Measurements from ENCODE around the gene MRPS18C.
"Not testable (repeated sequence)": the region's sequence is repeated elsewhere in the genome, so short reads cannot be mapped to it uniquely, and the experiment has no call there.

The MRPS18C gene

DNA sequence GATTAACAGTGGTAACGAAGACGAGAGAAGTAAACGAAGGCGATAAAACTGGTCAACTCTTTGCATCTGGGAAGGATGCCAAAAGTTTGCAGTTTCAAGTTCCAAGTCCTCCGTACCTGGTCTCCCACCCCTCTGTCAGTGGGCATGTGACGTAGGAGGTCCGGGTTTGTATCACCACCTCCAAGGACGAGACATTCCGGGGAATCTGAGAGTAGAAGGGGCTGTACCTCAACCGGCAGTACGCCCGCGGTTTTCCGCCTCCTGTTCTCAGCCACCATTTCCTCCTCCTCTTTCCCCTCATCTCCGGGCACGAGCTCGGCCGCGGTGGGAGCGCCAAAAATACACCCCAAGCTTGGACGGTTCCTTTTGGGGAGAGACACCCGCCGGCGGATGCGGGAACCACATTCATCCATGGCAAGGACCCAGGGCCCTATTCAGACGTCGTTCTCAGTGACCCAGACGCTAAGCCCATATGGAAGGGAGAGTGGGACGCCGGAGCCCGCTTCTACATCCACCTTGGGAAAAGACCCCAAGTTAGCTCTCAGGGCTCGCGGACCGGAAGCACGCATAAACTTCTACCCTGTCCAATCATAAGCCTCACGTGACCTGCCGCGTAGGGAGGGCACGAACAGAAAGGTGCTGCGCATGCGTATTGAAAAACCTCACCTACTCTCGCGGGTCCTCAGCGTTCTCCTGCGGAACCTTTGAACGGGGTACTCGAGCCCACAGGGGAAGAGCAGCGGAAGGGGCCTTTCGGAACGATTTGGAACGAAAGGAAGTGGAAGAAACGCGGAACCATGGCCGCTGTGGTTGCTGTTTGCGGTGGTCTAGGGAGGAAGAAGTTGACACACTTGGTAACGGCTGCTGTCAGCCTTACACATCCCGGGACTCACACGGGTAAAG lies at the start of gene MRPS18C, which contains the start of gene HELQ:
Gene MRPS18C, plus strand, starts transcription at position 778 of the 903 bp plus-strand sequence. Its CDS starts 20 bp downstream, at position 798.
Gene HELQ, minus strand, starts transcription at position 543 of the 903 bp plus-strand sequence. Its CDS starts 130 bp downstream, at position 413.
- peak; percentile 96 for DNase-seq

DNA sequence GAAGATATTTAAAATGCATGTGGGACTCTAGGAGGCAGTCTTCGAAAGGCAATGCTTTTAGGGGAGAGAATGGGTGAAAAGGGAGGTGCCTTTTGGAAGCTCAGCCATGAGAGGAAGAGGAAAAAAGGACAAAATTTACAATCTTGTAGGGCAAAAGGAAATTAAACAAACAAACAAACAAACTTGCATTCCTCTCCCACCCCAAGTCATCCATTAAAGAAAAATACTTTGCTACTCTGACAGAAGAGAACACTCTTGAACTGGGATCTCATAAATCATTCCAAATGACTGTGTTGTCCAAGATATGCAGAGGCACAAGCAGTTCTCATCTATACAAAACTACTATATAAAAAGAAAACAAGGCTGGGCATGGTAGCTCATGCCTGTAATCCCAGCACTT lies 47.0 kb upstream of the MRPS18C start:
- no peak for DNase-seq

DNA sequence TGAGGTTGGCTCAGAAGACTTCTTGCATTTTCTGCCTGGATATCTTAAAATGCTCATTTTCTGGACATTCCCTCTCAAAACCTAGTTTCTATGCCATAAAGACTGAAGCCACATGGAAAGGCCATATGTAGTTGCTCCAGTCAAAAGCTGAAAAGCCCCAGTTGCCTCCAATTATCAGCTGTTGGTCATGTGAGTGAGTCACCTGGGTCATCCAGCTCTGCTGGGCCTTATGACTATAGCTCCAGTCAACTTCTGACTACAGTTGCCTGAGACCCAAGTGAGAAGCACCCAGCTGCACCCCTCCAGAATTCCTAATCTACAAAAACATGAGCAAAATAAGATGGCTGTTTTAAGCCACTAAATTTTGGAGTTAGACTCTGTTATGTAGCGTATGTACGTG lies 42.2 kb upstream of the MRPS18C start:
- no peak for DNase-seq

DNA sequence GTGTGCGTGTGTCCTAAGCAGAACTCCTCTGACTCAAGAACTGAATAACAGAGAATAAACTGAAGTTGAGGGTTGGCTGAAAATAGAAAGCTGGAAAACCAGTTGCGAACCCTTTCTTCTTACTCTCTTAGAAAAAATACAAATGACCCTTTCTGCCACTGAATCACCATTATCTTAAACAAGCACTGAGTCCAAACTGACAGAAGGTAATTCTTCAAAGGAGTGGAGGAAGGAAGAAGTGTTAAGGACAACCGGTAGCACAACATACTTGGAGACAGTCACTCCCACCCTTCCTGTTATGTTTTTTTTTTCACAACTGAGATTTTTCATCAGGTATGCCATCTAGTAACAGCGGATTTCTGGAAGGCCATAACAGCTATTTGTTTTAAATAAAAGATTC lies 38.3 kb upstream of the MRPS18C start:
- DNase-seq, result no peak

DNA sequence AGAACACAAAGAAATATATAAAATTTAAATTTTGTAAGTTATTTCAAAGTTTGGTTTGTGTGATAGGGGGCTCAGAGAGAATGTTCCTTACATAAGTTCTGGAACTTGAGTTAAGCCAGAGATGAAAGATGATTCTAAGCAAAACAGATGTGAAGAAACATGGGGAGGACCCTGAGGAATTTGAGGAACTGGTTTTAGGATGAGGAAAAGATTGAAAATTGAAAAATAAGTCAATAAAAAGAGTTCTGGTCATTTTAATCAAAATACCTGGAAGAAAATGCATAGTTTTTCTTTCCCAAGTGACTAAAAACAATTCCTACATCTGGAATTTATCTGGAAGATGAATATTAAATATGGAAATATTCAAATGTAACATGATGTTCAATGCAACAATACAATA lies 37.6 kb upstream of the MRPS18C start:
- no peak for DNase-seq

DNA sequence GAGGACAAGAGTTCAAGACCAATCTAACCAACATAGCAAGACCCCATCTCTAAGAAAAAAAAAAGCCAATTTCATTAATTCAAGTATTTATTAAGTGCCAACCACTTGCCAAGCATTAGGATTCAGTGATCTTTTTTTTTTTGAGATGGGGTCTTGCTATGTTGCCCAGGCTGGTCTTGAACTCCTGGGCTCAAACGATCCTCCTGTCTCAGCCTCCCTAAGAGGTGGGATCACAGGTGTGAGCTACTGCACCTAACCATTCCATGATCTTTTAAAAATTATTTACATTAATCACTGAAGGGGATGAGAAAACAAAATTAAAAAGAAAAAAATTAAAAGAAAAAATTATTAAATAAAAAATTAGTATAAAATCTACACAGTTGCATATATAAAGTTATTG lies 24.7 kb upstream of the MRPS18C start:
- DNase-seq, result no peak

DNA sequence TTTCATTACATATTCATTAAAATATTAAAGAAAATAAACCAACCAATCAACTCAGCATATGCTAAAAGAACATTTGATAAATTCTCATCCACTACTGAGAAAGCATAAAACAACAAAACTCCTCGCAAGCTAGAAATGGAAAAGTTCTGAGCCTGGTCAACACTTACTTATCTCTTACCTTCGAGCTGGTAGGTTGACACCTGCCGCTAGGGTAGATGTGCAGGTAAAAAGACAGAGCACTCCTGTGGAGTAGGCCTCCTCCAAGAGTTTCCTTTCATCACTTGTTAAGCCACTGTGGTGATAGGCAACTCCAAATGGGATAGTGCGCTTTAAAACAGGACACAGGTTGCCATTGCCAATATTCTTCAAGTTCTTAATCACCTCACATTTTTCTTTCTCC lies 19.2 kb upstream of the MRPS18C start:
- DNase-seq, result no peak

DNA sequence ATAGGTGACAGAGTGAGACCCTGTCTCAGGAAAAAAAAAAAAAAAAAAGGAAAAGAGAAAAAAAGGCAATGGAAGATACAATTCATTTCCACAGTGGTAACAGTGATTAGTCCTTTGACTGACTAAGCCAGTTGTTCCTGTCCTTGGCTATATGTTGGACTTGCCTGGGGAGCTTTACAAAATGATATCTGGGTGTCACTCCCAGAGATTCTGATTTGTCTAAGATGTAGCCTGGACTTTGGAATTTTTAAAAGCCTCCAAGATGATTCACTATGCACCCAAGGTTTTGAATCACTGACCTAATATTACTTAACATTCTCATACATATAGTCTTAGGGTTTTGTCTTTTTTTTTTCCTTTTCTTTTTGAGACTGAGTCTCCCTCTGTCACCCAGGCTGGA lies 17.1 kb upstream of the MRPS18C start:
- no peak for DNase-seq

DNA sequence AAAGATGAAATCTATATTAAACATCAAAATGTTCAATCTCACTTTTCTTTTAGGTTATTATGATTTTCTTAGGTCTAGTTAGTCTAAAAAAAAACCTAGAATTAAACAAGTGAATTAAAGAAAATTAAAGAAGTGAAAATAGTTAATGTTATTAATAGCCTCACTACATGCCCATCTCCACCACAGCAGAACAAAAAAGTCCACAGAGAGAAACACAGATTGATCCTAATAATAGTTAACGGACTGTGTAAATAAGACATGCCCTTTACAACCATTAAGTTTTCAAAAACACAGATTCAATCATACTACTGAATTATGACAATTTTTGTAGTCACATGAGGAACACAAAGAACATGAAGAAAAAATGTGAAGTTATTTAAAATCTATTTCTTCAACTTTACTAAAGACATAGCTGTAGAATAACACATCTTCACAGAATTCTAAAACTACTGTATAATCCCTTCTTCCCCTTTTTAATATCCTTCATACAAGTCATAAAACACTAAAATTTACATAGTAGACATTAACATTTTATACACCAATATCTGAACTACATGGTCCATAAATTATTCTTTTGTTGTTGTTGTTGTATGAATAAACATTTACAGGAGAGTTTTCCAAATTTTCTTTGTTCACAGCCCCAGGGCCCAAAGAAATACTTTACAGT lies 15.6 kb upstream of the MRPS18C start:
- no peak for DNase-seq

DNA sequence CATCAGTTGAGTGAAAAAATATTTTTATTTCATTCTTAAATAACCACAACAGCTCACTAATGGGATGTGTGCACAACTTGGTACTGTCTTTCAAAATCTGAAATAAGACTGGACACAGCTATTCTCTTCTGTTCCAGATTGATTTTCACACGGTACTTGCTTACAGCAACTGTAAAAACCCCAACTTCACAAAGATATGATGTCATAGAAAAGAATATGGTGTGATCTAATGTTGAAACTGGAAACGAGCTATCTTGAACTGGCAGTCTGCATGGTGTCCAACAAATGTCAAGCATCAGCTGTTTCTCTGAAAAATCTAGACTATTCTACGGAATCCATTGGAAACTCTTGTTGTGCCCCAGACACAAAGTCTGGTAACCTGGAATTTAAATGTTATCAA lies 15.0 kb upstream of the MRPS18C start:
- DNase-seq, result no peak

DNA sequence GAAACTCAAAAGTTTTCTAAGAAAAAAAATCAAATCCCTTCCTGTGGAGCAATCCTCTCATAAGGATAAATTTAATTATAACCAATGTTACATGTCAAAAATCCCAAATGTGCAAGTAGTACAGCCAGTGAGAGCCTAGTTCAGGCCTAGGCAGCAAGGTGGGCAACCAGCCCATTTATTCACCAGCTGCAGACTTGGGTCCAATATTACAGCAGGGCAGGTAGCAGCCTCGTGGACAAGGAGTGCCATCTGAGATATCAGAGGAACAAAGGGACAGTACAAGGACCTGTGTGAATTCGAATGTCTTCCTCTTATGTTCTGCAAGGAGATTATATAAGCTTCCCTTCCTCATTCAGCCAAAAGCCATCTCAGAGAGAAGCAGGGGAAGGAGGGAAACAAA lies 6.8 kb upstream of the MRPS18C start:
- DNase-seq, result no peak

DNA sequence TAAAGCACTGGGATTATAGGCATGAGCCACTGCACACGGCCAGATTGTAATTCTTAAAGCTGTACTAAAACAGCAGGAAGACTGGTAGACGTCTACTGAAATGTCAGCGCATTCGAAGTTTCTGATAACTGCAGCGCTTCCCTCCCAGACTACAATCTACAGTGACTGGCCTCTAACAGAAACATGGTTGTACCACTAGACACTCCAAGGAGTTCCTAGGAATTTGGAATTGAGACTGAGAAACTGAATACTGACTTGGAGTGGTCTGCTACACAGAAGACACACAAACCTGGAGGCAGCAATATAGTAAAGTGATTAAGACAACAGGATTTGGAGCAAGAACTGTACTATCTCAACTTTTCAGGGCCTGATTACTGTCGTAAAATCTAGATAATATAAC lies 1.2 kb upstream of the MRPS18C start:
- DNase-seq, result no peak

DNA sequence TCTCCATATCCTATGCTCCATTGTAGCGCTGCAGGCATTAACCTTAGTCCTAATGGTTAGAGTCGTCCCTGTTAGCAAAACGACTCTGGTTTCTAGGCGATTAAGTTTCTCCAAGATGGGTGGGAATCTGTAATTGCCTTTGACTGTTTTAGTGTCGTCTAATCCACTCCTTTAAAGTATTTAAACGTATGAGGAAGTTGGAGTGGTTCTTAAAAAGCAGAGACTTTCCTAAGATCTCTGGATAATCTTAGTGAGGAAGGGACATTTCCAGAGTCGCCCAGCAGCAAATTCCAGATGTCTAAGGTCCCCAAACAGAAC lies 285 bp downstream of the MRPS18C start:
- DNase-seq, result no peak

DNA sequence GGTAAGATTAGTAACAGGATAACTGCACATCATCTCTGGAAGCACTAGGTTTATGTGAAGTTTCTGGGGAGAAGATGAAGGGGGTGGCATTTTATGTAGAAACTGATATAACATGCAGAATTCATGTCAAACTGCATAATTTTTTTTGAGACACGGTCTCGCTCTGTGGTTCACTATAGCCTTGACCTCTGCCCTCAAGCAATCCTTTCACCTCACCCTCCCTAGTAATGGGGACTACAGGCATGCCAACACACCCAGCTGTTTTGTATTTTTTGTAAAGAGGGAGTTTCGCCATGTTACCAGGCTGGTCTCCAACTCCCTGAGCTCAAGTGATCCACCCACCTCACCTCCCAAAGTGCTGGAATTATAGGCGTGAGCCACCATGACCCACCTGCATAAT lies 17.6 kb downstream of the MRPS18C start:
- DNase-seq, result no peak

DNA sequence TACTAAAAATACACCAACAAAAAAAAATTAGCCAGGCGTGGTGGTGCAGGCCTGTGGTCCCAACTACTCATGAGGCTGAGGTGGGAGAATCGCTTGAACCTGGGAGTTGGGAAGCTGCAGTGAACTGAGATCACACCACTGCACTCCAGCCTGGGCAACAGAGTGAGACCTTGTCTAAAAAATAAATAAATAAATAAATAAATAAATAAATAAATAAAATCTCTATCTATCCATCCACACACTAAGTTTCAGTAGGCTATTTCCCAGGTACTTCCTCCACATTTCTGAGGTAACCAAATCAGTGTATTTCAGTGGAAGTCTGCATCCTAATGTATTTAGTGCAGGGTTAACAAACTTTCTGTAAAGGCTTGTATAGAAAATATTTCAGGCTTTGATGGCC lies 18.1 kb downstream of the MRPS18C start:
- DNase-seq, result no peak

DNA sequence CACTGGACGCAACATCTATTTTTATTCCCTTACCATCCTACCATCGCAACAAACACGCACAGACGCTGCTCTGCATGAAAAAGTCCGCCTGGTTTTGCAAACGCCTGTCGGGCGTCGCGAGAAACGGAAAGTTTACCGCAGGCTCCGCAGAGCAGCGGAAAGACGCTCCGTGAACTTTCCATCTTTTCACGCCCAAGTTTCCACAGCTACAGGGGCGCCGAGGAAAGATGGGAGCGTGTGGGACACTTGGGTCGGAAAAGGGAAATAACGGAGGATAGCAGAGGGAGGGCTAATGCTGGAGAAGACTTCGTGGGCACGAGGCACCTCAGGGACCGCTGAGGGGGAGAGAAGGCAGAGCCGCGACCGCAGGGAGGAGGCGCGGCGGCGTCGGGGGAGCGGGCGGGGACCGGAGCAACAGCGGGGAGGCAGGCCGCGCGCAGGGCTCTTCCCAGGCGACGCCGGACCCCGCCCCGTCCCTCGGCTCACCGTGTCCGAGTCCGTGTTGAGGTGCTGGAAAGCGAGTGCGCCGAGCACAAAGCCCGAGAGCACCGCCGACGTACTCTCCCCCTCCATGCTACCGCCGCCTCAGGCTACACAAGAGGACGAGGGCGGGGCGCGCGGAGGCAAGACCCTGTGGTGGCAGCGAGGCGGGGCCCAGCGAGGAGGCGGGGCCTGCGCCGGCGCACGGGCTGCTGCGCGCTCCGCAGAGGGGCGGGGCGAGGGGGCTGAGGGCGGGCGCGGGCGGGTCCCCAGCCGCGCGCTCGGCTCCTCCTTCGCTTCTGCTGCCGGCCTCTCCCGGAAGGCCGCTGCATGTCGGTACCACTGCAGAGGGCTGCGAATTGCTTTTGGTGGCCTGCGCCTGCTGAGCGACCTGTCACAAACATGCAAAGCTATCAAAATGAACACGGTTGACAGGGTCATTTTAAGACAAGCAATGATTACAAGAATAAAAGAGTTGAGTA lies 28.9 kb downstream of the MRPS18C start, which contains the start of gene ABRAXAS1:
Gene ABRAXAS1, minus strand, starts transcription at position 601 of the 962 bp plus-strand sequence. Its CDS starts 28 bp downstream, at position 573.
- DNase-seq, result peak; percentile 93

DNA sequence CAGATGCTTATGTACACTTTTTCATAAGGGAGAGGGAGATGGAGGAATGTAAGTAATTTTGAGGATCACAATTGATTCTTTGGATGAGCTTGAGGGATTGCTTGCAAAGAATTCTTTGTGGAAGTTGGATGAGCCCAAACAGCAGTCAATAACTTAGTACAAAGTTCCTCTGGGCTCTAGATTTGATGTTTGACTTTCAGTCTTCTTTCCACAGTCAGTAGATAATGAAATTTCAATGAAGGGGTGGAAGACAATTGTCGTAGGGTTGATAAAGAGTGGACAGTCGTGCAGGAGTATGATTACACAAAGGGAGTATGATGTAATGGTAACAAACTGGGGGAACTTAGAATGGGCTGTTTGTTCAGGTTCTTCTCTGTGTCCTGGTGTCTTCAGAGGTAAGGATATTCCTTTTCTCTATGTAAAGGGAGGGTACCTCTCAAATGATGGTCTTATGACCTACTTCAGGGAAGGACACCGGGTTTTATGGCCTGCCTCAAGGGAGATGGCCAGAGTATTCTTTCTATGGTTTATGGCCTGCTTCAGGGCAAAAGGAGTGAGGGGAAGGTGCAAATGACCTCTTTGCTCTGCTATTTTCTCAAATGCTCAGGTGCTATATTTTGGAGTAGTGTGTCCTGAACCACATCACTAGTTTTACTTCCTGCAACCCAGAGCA lies 30.7 kb downstream of the MRPS18C start:
- no peak for DNase-seq

DNA sequence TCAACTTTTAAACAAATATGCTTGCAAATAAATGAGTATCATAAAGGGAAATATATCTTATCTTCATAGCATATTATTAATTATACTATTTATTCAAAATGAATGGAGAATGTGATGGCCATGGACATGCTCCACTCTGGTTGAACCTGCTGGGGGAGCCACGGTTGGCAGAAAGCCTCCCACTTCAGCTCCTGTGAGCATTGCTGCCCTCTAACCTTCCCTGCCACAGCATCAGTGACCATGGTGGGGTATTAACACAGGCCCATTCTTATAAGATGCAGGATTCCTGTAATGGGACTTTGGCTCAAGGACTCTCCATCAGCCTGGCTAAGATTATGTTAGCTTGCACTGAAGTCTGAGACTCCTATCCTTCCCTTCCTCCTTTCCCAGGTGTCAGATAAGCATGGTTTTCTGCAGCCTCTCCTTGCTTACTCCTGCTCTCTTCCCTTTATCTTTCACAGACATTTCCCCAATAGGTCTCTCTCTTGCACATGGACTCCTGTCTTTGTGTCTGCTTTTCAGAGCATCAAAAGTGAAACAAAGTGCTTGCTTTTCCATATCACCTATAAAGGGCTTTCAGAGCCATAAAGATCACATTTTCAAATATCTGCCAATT lies 34.0 kb downstream of the MRPS18C start:
- no peak for DNase-seq

DNA sequence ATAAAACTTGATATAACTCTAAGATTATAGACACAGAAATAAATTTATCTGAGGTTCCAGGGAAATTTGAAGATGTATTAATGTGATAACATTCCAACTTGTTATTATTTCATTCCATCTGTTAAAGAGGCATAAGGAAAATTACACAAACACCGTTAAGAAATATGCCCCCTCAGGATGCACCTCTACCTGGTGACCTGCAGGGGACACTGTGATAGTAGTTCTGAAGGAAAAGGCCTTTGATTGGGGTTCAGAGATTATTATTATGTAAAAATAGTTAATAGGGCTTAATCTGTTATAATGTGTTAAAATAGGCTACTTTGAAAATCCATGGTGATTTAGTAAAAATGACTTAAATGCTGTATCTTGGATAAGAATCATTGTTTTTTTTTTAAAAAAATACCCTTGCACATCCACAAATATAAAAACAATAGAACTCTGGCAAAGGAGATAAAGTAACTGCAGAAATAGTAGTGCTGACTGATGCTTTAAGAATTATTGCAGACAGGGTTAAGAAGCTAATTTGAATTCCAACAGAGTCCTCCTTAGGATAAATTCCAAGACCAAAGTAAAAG lies 35.1 kb downstream of the MRPS18C start:
- no peak for DNase-seq

DNA sequence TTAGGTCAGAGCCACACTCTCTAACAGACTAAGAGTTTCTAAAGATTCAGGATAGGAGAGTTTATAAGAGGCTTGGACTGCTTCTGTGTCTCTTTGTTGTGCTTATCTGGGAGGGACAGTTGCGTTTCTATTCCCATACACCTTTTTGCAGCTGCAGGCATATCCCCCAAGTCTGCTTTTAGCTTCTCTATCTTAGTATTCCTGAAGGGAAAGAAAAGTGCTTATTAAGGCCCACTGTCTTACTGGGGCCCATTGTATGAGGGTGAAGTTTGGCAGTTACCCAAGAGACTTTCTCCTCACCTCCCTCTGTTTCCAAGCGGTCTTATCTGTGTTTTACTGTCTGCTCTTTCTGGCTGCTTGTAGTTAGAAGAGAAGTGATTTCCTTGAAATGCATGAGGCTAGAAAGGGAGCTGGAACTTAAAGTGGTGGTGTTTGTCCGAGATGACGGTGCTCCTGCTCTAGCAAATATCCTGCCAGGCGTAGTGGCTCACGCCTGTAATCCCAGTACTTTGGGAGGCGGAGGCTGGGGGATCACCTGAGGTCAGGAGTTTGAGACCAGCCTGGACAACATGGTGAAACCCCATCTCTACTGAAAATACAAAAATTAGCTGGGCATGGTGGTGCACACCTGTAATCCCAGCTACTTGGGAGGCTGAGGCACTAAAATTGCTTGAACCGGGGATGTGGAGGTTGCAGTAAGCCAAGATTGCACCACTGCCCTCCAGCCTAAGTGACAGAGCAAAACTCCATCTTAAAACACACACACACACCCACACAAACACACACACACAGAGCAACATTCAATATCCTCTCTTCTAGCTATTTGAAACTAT lies 40.4 kb downstream of the MRPS18C start:
- not testable (repeated sequence) for DNase-seq

DNA sequence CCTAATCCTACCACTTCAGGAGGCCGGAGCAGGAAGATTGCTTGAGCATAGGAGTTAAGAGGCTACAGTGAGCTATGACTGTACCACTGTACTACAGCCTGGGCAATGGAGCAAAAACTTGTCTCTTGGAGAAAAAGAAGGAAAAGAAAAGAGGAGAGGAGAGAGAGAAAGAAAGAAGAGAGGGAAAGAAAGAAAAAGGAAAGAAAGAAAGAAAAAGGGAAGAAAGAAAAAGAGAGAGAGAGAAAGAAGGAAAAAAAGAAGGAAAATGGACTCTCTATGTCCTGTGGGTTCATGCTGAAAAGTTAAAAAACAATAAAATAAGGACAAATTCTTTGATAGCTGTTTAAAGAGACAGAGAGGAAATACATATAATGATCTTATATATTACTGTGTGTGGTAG lies 42.3 kb downstream of the MRPS18C start:
- no peak for DNase-seq

All from stimulated activated naive CD4-positive, alpha-beta T cell treated with Interleukin-2 at 50 U/mL for 16 hours (primary cell).